Activated T-cell treated with anti-CD3 and anti-CD28 coated beads for 4 hours (primary cell): ENCODE measurements around the gene CYP27A1.

ENCODE experiments used
- DNase-seq: peaks from one replicate; pipeline ENCODE4 v3.0.0-alpha.2; 2020

Gene CYP27A1

GRCh38 chr2:218776488-218776887, 5.5 kb upstream of the CYP27A1 start:
- DNase-seq = no peak

GRCh38 chr2:218777276-218777990, 4.5 kb upstream of the CYP27A1 start:
- no peak for DNase-seq

- DNase-seq = no peak
These were observed 1.9 kb upstream of the CYP27A1 start for GRCh38 chr2:218780046-218780445.

- DNase-seq = no peak
These were observed 876 bp upstream of the CYP27A1 start for GRCh38 chr2:218780851-218781690.

- DNase-seq = no peak
These were observed 539 bp downstream of the CYP27A1 start for GRCh38 chr2:218782528-218782844.

- DNase-seq = no peak
These were observed 1.7 kb downstream of the CYP27A1 start for GRCh38 chr2:218783688-218784087.

GRCh38 chr2:218785103-218785502, 3.2 kb downstream of the CYP27A1 start:
- no peak for DNase-seq

- no peak for DNase-seq
These were observed 4.2 kb downstream of the CYP27A1 start for GRCh38 chr2:218786133-218786532.

- DNase-seq = no peak
These were observed 6.7 kb downstream of the CYP27A1 start for GRCh38 chr2:218788529-218789255.

- DNase-seq = no peak
These were observed 10.5 kb downstream of the CYP27A1 start for GRCh38 chr2:218792433-218792832.

- no peak for DNase-seq
These were observed 14.7 kb downstream of the CYP27A1 start for GRCh38 chr2:218796691-218797090.

GRCh38 chr2:218798767-218799504, 17.0 kb downstream of the CYP27A1 start:
- DNase-seq = no peak

- DNase-seq = no peak
These were observed 18.0 kb downstream of the CYP27A1 start for GRCh38 chr2:218799990-218800389.

GRCh38 chr2:218802386-218802994, 20.5 kb downstream of the CYP27A1 start:
- no peak for DNase-seq

GRCh38 chr2:218804817-218805216, 22.9 kb downstream of the CYP27A1 start:
- DNase-seq = no peak

- no peak for DNase-seq
These were observed 23.7 kb downstream of the CYP27A1 start for GRCh38 chr2:218805627-218806026.

- DNase-seq = no peak
These were observed 24.5 kb downstream of the CYP27A1 start for GRCh38 chr2:218806346-218806978.

GRCh38 chr2:218807626-218808025, 25.7 kb downstream of the CYP27A1 start:
- no peak for DNase-seq

GRCh38 chr2:218809515-218809914, 27.6 kb downstream of the CYP27A1 start:
- no peak for DNase-seq

- no peak for DNase-seq
These were observed 28.3 kb downstream of the CYP27A1 start for GRCh38 chr2:218810256-218810655.

- DNase-seq = no peak
These were observed 29.4 kb downstream of the CYP27A1 start for GRCh38 chr2:218811382-218811781.
